Activated CD4-positive, alpha-beta T cell treated with anti-CD3 and anti-CD28 coated beads for 24 hours (primary cell): ENCODE results near the gene PDHB.
A peak's percentile ranks its signal among the peaks of the same experiment; 100 is the strongest.
"Not testable (repeated sequence)": the region's sequence is repeated elsewhere in the genome, so short reads cannot be mapped to it uniquely, and the experiment has no call there.

Experiments used
- DNase-seq, 2 donors: peaks; one replicate each; pipeline ENCODE4 v3.0.0-alpha.2; 2020; ENCODE audit warnings: low read depth in 2 of 2

The PDHB gene

GRCh38 chr3:58437276-58437675, 3.6 kb upstream of the PDHB start:
- DNase-seq = not testable (repeated sequence)

DNA sequence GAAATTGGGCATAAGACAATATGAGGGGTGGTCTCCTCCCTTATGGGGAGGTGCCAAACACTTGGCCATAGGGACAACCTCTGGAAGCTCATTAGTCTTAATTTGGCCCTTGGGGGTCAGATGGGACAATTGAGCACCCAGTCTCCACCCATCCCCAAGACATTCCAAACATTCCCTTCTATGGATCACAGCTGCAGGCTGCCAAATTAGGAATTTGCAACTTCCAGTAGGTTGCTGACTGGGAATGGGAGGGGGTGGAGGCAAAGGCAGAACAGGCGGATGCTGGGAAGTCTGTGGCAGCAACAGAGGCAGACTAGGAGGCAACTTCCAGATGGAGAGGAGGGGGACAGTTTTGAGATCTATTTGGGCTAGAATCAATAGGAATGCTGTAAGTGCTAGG, 1.4 kb upstream of the PDHB start:
- no peak for DNase-seq

GRCh38 chr3:58434511-58434910, 879 bp upstream of the PDHB start:
- no peak for DNase-seq

DNA sequence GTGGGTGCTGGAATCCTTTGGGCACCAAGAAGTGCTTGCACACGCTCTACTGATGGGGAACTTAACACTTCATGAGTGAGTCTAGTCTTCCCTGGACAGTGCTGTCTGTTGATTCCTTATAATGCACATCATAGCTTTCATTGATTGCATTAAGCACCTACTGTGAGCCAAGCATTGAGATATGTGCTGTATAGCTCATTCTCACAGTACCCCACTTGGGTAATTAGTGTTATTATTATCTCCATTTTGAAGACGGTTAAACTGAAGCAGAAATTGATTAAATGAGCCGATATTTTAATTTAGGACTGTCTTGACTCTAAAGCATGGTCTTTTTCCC, 504 bp upstream of the PDHB start:
- no peak for DNase-seq

DNA sequence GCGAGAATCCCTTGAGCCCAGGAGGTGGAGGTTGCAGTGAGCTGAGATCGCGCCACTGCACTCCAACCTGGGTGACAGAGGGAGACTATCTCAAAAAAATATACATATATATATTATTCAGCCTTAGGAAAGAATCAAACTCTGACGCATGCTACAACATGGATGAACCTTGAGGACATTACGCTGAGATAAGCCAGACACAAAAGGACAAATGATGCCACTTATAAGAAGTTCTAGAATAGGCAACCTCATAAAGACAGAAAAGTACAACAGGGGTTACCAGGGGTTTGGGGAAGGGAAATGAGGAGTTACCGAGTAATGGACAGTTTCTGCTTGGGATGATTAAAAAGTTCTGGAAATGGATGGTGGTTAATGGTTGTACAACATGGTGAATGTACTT, 727 bp downstream of the PDHB start:
- no peak for DNase-seq

DNA sequence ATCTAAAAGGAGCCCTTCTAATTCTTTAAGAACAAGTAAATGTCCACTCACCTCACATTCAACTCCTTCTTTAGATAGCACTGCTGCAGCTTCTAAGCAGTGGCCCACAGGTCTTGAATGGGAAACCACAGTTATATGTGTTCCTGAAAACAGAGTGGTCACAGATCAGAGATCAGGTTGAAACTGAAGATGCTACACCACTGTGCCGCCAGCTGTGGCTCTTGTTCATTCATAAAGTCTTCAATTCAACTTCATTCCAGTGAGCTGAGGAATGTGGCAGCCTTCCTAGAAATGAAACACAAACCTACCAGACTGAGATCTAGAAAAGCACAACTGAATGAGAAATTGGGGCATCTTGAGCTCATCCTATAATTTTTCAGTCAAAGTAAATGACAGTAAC, 4.0 kb downstream of the PDHB start:
- no peak for DNase-seq

DNA sequence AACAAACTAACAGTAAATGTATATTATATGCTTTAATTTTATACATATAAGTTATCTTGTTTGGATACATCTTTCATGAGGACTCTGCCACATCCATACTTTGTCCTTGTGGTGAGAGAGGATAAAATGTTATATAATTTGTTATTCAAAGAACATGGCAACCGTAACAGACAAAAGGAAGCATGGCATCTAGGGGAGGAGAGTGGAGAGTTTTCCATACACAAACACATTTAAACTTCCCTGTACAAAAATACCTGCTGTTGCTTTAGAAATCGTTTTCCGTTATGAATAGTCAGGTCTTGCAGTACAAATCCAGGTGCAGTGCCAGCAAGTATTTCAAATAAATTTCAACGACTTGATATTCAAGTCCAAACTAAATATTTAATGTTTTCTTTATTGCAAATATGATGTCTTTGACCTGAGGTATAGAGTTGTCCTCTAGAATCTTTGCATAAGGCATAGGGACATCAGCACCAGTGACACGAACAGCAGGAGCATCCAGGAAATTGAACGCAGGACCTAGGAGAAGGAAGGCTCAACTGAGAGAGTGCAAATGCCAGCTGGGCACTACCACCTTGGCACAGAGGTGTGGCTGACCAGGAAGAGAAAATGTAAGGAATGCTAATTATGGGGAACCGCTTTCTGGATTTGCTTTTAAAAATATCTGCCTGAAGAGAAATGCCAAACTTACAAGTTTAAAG, 5.8 kb downstream of the PDHB start:
- DNase-seq = no peak

- DNase-seq = no peak
Observed at GRCh38 chr3:58425782-58426181, 7.8 kb downstream of the PDHB start.

DNA sequence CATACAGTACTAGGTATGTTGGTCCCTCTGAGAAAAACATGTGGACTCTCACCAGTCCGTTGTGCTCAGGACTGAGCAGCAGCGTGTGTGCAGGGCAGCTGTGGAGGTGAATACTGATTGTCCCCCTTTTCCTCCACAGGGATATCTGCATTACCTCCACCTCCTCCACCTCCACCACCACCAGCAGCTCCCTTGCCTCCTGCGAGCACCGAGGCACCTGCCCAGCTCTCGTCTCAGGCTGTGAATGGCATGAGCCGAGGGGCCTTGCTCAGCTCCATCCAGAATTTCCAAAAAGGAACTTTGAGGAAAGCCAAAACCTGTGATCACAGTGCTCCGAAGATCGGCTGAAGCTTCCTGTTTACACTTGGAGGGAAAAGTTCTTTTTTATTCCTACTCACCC, 9.0 kb downstream of the PDHB start:
- DNase-seq = no peak

GRCh38 chr3:58422756-58423325, 10.8 kb downstream of the PDHB start:
- no peak for DNase-seq

GRCh38 chr3:58421004-58421403, 12.6 kb downstream of the PDHB start:
- no peak for DNase-seq

DNA sequence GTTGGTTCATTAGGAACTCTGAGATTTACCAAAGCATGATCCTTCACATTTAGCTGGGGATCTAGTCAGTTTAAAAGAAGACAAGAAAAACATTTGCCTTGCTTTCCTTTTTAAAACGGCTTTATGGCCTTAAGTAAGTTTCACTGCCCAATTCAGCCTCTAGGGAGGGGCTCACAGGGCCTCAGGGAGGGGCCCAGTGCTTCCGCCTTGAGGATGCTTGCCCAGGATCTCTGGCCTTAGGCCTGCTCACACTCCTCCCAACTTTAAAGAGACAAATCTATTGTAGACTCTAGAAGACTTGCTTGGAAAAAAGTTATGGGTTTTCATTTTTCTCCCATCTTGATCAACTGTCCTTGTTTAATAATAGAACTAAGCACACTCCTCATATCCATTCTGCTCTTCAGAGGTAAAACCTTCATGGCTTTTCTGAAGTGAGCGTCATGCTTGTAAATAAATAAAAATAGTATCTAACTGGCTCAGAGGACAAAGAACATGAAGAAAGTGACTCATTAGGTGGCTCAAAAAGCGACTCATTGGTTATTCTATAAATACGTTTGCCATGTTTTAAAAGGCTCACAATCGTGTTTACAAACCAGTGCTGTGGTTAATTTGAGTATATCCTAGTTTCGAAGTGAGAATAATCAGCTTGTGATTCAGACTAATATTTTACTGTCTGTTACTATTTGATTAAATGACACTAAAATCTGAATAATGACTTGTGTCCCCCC, 13.7 kb downstream of the PDHB start:
- no peak for DNase-seq

DNA sequence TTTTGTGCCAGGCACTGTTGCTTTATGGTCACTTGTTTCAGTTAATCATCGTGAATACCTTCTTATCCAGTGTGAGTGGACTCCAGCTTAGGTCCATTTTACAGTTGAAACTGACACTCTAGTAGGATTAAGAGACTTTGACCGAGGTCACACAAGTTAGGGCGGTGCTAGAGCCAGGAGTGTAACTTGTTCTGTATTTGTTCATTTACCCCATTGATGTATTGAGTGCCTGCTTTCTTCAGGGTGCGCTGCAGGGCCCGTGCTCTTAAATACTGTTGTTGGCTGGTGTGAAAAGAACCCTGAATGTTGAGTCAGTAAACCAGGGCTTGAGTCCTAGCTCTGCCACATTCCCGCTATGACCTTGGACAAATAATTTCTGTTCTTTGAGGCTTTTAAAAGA, 15.4 kb downstream of the PDHB start:
- DNase-seq = no peak

DNA sequence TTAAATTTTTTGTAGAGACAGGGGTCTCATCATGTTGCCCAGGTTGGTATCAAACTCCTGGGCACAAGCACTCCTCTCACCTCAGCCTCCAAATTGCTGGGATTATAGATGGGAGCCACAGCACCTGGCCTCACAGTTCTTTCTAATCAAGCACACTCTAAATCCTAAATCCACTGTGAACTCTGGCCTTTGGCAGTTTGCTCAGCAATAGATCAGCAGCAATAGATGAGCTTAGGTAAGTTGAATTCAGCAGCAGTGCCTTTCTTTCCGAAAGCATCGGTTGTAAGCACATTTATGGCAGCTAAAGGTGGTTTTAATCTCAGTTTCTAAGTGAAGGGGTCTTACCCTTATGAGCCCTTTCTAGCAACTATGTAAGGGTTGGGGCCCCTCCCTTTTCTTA, 16.6 kb downstream of the PDHB start:
- no peak for DNase-seq

- DNase-seq = no peak
Observed at GRCh38 chr3:58416191-58416590, 17.4 kb downstream of the PDHB start.

DNA sequence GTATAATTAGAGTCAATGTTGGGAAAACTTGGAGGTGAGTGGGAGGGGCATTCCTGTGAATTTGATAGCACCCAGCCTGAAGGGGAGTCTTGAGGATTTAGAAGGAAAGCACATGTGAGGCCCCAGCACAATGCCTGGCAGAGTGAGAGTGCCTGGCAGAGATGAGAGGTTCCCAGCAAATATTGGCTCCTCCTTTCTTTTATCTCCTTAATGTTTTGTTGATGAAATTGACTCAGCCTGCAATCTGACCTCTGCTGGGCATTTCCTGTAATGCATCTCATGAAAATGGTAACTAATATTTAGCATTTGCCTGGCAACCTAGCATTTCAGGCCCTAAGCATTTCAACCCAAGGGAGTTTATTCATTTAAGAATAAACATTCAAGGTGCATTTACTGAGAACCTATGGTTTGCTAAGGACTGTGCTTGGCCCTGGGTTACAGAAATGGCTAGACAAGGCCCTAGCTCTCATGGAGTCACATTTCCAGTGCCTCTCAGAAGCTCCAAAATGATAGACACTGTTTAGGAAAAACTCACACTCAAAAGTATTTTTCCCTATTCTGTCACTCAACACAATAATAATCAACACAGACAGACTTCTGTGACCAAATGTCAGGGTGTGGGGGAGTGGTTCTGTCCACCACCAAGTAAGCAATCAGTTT, 19.0 kb downstream of the PDHB start:
- peak; percentile 3 to 40 for DNase-seq

DNA sequence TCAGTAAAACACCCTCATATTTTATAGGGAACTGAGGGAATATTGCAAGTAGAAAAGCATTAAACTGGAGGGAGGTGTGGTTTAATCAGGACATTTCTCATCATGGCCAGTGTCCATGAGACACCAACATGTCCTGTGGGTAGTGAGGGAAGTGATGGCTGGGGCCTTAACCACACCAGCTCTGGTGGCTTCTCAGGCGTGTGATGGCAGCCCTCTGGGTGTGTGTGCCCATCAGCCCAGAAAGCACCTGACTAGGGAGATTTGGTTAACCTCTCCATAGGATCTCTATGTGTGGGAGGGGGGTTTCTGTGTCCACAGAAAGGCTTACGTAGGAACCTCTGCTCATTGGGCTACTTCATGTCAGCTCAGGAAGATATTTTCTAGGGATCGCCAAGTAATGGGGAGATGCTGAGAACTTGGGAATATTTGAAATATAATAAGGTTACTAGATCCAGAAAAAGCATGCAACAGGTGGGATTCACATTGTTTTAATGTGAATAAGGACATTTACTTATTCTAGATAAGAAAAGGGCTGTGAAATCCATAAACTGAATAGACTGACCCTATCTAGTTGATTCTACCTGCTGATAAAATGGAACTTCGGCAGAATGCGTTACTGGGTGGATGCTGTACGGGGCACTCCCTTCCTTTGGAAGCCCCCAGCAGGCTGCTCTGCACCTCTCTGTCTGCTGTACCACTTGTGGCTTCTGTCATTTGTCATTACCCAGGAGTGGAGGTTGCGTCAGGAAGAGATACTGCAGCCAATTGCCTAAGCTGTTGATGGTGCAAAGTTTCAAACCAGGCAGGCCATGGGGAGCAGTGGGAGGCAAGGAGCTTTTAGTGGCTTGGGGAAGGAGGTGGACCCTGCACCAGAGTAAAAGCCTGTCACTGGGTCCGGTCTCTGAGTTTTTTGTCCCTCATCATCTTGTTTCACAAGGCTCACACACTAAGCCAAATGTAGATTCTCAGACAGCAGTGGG, 21.5 kb downstream of the PDHB start:
- DNase-seq = no peak

- DNase-seq = no peak
Observed at GRCh38 chr3:58411036-58411435, 22.6 kb downstream of the PDHB start.

DNA sequence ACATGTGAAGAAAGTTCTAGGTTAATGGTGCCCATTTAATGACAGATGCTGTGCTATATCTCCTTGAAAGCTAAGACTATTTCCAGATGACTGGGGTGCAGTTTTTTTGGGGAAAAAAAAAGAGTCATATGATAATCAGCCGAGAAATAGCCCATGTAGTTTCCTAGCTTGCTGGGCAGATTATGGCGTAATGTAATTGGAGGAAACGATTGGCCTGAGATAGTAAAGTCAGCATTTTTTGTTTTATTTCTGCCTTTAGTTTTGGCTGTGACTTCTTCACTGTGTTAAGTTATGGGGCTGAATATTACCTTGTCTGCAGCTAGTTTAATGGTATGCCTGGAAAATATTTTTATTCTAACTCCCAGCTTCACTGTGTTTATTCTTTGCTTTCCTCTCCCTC, 24.0 kb downstream of the PDHB start:
- no peak for DNase-seq

DNA sequence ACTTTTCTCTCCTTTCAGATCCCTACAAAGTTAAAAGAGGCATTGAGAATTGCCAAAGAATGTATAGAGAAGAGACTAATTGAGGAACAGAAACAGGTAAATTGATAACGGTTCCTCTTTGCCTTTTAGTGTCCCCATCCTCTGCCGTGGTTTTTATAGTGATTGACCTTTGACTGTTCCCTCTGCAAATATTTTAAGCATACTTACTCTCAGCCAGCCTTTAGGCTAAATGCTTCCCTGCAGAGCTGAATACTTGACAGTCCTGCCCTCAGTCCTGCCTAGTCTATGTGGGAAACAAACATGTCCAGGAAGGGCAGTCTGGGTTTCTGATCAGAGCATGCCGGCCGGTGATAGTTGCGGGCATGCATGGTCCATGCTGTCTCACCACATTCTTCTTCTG, 24.7 kb downstream of the PDHB start:
- no peak for DNase-seq

- no peak for DNase-seq
Observed at GRCh38 chr3:58404396-58404795, 29.2 kb downstream of the PDHB start.
